Measurements from ENCODE around the gene CWH43. TPM values are rescaled to one million over a fixed set of nuclear protein-coding genes. Genes with fewer than 3 reads are reported as not detected.
A peak's percentile ranks its signal among the peaks of the same experiment; 100 is the strongest.

Gene CWH43
- total and polyA plus RNA-seq, 2 of the 13 experiments (the other 11 are each of a cell fraction or from before 2014, with no cell fraction given) = not detected

GRCh38 chr4:49044270-49044669 is 58.2 kb downstream of the CWH43 start:
- no peak for ATAC-seq
- 3% methylated on average over 3 of the region's 3 CpGs for WGBS (ENCODE audit: low lambda C conversion rate)

GRCh38 chr4:49058306-49058705 is 72.2 kb downstream of the CWH43 start:
- BruUV-seq (replicated peaks) = no TSS peak
- FAIRE-seq (no peak), DNase-seq (ENCODE audit: low spot score) (no peak), ATAC-seq (no peak)
- peak; percentile 31; the same call in 1 of the 2 replicates for TF ChIP-seq MAFF (IDR thresholded peaks at IDR 0.05; ENCODE audit: low read depth, low read length)
- no peak for TF ChIP-seq SMAD9 (CRISPR knock-in tag; IDR thresholded peaks at IDR 0.05)
- TF ChIP-seq MAFK (conservative IDR thresholded peaks at IDR 0.05 in 1 of 2, IDR thresholded peaks at IDR 0.05 in 1 of 2; ENCODE audit: low read length in 2 of 2) = peak in 1 of 2 experiments; percentile 77; a peak in 3 of 4 replicates
- intact Hi-C loops (cut with micrococcal nuclease; ENCODE audit: unreplicated experiment) (no loop called here), in situ Hi-C loops (cut with HindIII; ENCODE audit: extremely low pct_ligation_motif_present, low pct_unique_long_range_greater_than_20kb) (no loop called here)
- H3K4me1 ChIP-seq (ENCODE audit: insufficient read depth, low read length) = no peaks in the 10 kb centered on the region
- ChIA-PET POLR2A (no interaction called here), CTCF (ENCODE audit: low intra/inter-chr PET ratio, low total read pairs) (no interaction called here)
- H4K20me1 ChIP-seq (ENCODE audit: insufficient read depth, low read length) = no peaks in the 10 kb centered on the region
- no peak overlapping the region for H3K4me3 ChIP-seq (replicated peaks in 1 of 3; ENCODE audit: insufficient read depth in 1 of 3, low read depth in 2 of 3, low read length in 3 of 3)
- no peak overlapping the region for H3K9ac ChIP-seq (ENCODE audit: insufficient read depth, low read depth, low read length)
- no peaks in the 10 kb centered on the region for H3K36me3 ChIP-seq (replicated peaks in 1 of 2; ENCODE audit: control insufficient read depth in 1 of 2, insufficient read depth in 2 of 2, low read length in 2 of 2)
- no peak overlapping the region for H3K4me2 ChIP-seq (ENCODE audit: low read depth, low read length)
- H3K27ac ChIP-seq (ENCODE audit: extremely low read length, insufficient read depth, low read length) = no peak overlapping the region
- H3K79me2 ChIP-seq (ENCODE audit: insufficient read depth, low read length) = no peaks in the 10 kb centered on the region
- no peaks in the 10 kb centered on the region; a peak in 1 of 5 replicates for H3K27me3 ChIP-seq (ENCODE audit: control insufficient read depth in 1 of 2, insufficient read depth in 2 of 2, low read length in 2 of 2)
- H3K9me3 ChIP-seq (ENCODE audit: low read length) = peaks cover 5% of the 10 kb centered on the region; the same call in 1 of the 2 replicates
- H2AFZ ChIP-seq (ENCODE audit: low read length) = no peak overlapping the region

More at GRCh38 chr4:49044270-49044669, 58.2 kb downstream of the CWH43 start:
- Histone ChIP-seq H4K20me1 (ENCODE audit: insufficient read depth, low read length) (no peaks in the 10 kb centered on the region), H3K9me3 (ENCODE audit: low read length) (no peaks in the 10 kb centered on the region), H2AFZ (ENCODE audit: low read length) (no peak overlapping the region), H3K36me3 (replicated peaks in 1 of 2; ENCODE audit: control insufficient read depth in 1 of 2, insufficient read depth in 2 of 2, low read length in 2 of 2) (no peaks in the 10 kb centered on the region), H3K4me2 (ENCODE audit: low read depth, low read length) (no peak overlapping the region), H3K4me1 (ENCODE audit: insufficient read depth, low read length) (no peaks in the 10 kb centered on the region), H3K27ac (ENCODE audit: extremely low read length, insufficient read depth, low read length) (no peak overlapping the region), H3K9ac (ENCODE audit: insufficient read depth, low read depth, low read length) (no peak overlapping the region), H3K4me3 (replicated peaks in 1 of 3; ENCODE audit: insufficient read depth in 1 of 3, low read depth in 2 of 3, low read length in 3 of 3) (no peak overlapping the region), H3K79me2 (ENCODE audit: insufficient read depth, low read length) (no peaks in the 10 kb centered on the region), H3K27me3 (ENCODE audit: control insufficient read depth in 1 of 2, insufficient read depth in 2 of 2, low read length in 2 of 2) (no peaks in the 10 kb centered on the region)
- TF ChIP-seq SRSF4 (IDR thresholded peaks at IDR 0.05; ENCODE audit: low read depth, low read length, poor library complexity, severe bottlenecking) (no peak), ZSCAN25 (CRISPR knock-in tag; IDR thresholded peaks at IDR 0.05) (no peak)
- no TSS peak for BruUV-seq (replicated peaks)
- ChIA-PET CTCF (ENCODE audit: low intra/inter-chr PET ratio, low total read pairs) (no interaction called here), POLR2A (no interaction called here)
- DNase-seq (ENCODE audit: low spot score) (peak; percentile 1), FAIRE-seq (no peak)
- intact Hi-C loops (cut with micrococcal nuclease; ENCODE audit: unreplicated experiment) (no loop called here), in situ Hi-C loops (cut with HindIII; ENCODE audit: extremely low pct_ligation_motif_present, low pct_unique_long_range_greater_than_20kb) (no loop called here)

All from HepG2 (cell line).